ENCODE measurements around the gene PTPA.

DNA sequence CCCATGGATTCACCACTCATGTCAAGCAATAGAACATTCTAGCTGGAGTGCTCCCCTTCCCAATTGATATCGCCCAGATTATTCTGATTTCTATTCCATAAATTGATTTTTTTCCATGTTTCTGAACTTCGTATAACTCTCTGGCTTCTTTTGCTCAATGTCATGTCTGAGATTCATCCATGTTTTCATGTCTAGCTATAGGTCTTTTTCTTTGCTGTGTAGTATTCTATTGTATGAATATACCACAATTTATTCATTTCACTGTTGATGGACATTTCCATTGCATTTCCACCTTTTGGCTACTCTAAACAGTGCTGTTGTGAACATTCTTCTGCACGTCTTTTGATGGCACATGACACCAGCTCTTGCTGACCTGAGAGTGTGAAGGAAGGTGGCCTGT, 19.6 kb downstream of the PTPA start:
- TF ChIP-seq GATA2 (IDR thresholded peaks at IDR 0.05; ENCODE audit: low read depth, low read length) (no peak), GATA3 (IDR thresholded peaks at IDR 0.05; ENCODE audit: low read depth, low read length) (no peak)
